ENCODE results near the gene ERBB4. TPM values are rescaled to one million over a fixed set of nuclear protein-coding genes. Genes with fewer than 3 reads are reported as not detected.

The ERBB4 gene
- total RNA-seq, 1 donor from 2014 or later: 10.2 TPM

GRCh38 chr2:212284166-212284565, 254.4 kb downstream of the ERBB4 start:
- H3K36me3 Mint-ChIP-seq (ENCODE audit: low read depth): no peaks in the 10 kb centered on the region
- peaks cover 13% of the 10 kb centered on the region for H3K4me1 Mint-ChIP-seq
- TF ChIP-seq CTCF (conservative IDR thresholded peaks at IDR 0.05): no peak
- H3K27me3 Mint-ChIP-seq (ENCODE audit: low read depth): no peaks in the 10 kb centered on the region
- H3K4me3 Mint-ChIP-seq: no peak overlapping the region
- no peak for DNase-seq (ENCODE audit: low read depth, low spot score)
- peak overlapping the region; percentile 0 for H3K27ac Mint-ChIP-seq (ENCODE audit: unreplicated experiment)
- peaks cover 3% of the 10 kb centered on the region for H3K9me3 Mint-ChIP-seq

GRCh38 chr2:212282671-212283261, 255.8 kb downstream of the ERBB4 start:
- TF ChIP-seq CTCF (conservative IDR thresholded peaks at IDR 0.05): no peak
- H3K9me3 Mint-ChIP-seq: peaks cover 3% of the 10 kb centered on the region
- H3K36me3 Mint-ChIP-seq (ENCODE audit: low read depth): no peaks in the 10 kb centered on the region
- no peak overlapping the region for H3K27ac Mint-ChIP-seq (ENCODE audit: unreplicated experiment)
- no peak for DNase-seq (ENCODE audit: low read depth, low spot score)
- no peaks in the 10 kb centered on the region for H3K27me3 Mint-ChIP-seq (ENCODE audit: low read depth)
- peaks cover 13% of the 10 kb centered on the region for H3K4me1 Mint-ChIP-seq
- no peak overlapping the region for H3K4me3 Mint-ChIP-seq

GRCh38 chr2:212276813-212277212, 261.8 kb downstream of the ERBB4 start:
- Mint-ChIP-seq H3K9me3 (no peaks in the 10 kb centered on the region), H3K27me3 (ENCODE audit: low read depth) (no peaks in the 10 kb centered on the region), H3K4me3 (no peak overlapping the region), H3K27ac (ENCODE audit: unreplicated experiment) (no peak overlapping the region), H3K36me3 (ENCODE audit: low read depth) (no peaks in the 10 kb centered on the region), H3K4me1 (peaks cover 4% of the 10 kb centered on the region)
- DNase-seq (ENCODE audit: low read depth, low spot score): no peak
- TF ChIP-seq CTCF (conservative IDR thresholded peaks at IDR 0.05): no peak

GRCh38 chr2:212274215-212274614, 264.4 kb downstream of the ERBB4 start:
- Mint-ChIP-seq H3K36me3 (ENCODE audit: low read depth) (no peaks in the 10 kb centered on the region), H3K4me1 (peaks cover 5% of the 10 kb centered on the region), H3K9me3 (no peaks in the 10 kb centered on the region), H3K27ac (ENCODE audit: unreplicated experiment) (no peak overlapping the region), H3K27me3 (ENCODE audit: low read depth) (no peaks in the 10 kb centered on the region), H3K4me3 (no peak overlapping the region)
- TF ChIP-seq CTCF (conservative IDR thresholded peaks at IDR 0.05): no peak
- DNase-seq (ENCODE audit: low read depth, low spot score): no peak

GRCh38 chr2:212271583-212271982, 267.0 kb downstream of the ERBB4 start:
- Mint-ChIP-seq H3K27me3 (ENCODE audit: low read depth) (no peaks in the 10 kb centered on the region), H3K36me3 (ENCODE audit: low read depth) (no peaks in the 10 kb centered on the region), H3K9me3 (no peaks in the 10 kb centered on the region), H3K27ac (ENCODE audit: unreplicated experiment) (no peak overlapping the region), H3K4me1 (peaks cover 9% of the 10 kb centered on the region), H3K4me3 (no peak overlapping the region)
- no peak for DNase-seq (ENCODE audit: low read depth, low spot score)
- TF ChIP-seq CTCF (conservative IDR thresholded peaks at IDR 0.05): no peak
